Upper lobe of left lung (tissue), 4 donors: ENCODE data around the gene POLG2.

ENCODE experiments used
- CTCF ChIP-seq, 6 experiments: fragments of 450-650 bp in 4 of 6; fragments of 200-600 bp in 2 of 6; sonication (generic) in 2 of 6; IDR thresholded peaks; one replicate each; pipeline ENCODE4 v1.5.1; 2016 to 2019; ENCODE audit warnings: antibody characterized with exemption in 6 of 6
- POLR2A ChIP-seq, 4 donors: fragments of 450-650 bp; IDR thresholded peaks; one replicate each; pipeline ENCODE4 v1.5.1; 2016 to 2017; ENCODE audit warnings: antibody characterized with exemption in 4 of 4, mild to moderate bottlenecking in 2 of 4

- no peak for TF ChIP-seq CTCF (IDR thresholded peaks at IDR 0.05)
- no peak for TF ChIP-seq POLR2A (IDR thresholded peaks at IDR 0.05)
These were observed 37.5 kb downstream of the POLG2 start for GRCh38 chr17:64459284-64459747.
